HepG2 (cell line): ENCODE data around the gene GMEB2.
A peak's percentile ranks its signal among the peaks of the same experiment; 100 is the strongest.

Experiments used
- ARNTL ChIP-seq: sonication (generic); formaldehyde crosslinking; IDR thresholded peaks from 2 replicates; pipeline ENCODE4 v1.4.0; 2020; ENCODE audit warnings: mild to moderate bottlenecking, missing genetic modification reagents
- BHLHE40 ChIP-seq: IDR thresholded peaks from 2 replicates; pipeline ENCODE4 v1.6.1; 2011; ENCODE audit warnings: low read length, improper control_type of control experiment
- MBD4 ChIP-seq: IDR thresholded peaks from 2 replicates; pipeline ENCODE4 v1.6.1; 2012; ENCODE audit warnings: low read length, inconsistent platforms, borderline replicate concordance
- SP140L ChIP-seq: sonication (generic); formaldehyde crosslinking; IDR thresholded peaks from 2 replicates; pipeline ENCODE4 v1.4.0; 2020; ENCODE audit warnings: missing genetic modification reagents, borderline replicate concordance
- SUZ12 ChIP-seq: fragments of 150-350 bp; IDR thresholded peaks from 2 replicates; pipeline ENCODE4 v1.6.1; 2014; ENCODE audit warnings: low read depth, low read length
- ZNF274 ChIP-seq: sonication (generic); formaldehyde crosslinking; IDR thresholded peaks from 2 replicates; pipeline ENCODE4 v1.5.1; 2020; ENCODE audit warnings: mild to moderate bottlenecking, missing genetic modification reagents
- TF ChIP-seq, protein P1 (sequence below): IDR thresholded peaks from 2 replicates; pipeline ENCODE4 v1.6.1; 2012; ENCODE audit warnings: inconsistent platforms

DNA sequence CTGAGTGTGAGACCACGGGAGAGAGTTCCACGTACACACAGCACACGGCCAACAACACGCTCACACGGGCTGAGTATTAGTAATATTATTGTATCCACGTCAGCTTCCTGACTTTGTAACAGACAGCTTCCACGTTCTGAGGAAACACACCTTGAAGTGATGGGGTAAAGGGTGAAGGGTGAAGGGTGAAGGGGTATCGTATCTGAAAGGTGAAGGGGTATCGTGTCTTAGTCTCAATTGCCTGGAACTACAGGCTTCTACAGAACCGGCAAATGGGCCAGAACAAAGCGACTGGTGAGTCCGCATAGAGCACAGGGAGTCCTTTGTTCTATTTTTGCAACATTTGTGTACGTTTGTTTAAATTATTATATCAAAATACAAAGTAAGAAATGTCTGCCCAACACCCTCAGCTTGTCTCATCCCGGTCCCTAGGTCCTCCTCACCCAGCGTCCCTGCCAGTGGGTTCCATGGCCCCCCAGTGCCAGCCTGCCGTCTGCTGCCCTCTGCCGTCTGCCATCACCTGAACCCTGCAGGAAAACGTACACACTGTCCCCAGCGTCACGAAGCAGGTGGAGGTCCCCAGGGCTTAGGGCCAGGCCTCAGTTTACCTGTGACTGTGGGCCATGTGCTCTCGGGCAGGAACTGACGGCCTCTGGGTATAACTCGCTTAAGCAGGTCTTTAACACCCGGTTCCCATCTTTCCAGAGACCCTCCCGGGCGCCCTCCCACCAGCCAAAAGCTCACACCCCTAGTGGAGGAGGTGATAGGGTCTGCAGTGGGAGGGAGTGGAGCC is 48.5 kb downstream of the GMEB2 start:
- TF ChIP-seq MBD4 (no peak), SP140L (CRISPR knock-in tag) (no peak), ZNF274 (0 out of 2 replicates have a peak, but pooled peaks have one; percentile 47), BHLHE40 (no peak), ARNTL (CRISPR knock-in tag) (no peak), SUZ12 (no peak)
- TF ChIP-seq, protein P1, sequence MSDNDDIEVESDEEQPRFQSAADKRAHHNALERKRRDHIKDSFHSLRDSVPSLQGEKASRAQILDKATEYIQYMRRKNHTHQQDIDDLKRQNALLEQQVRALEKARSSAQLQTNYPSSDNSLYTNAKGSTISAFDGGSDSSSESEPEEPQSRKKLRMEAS = no peak
